Hepatocyte (in vitro differentiated cells): ENCODE measurements around the gene GPER1.

Experiments
- CTCF ChIP-seq: fragments of 200-600 bp; sonication (generic); IDR thresholded peaks from 2 replicates; pipeline ENCODE4 v1.5.1; 2016; ENCODE audit warnings: antibody characterized with exemption, mild to moderate bottlenecking; ENCODE audit not compliant: poor library complexity
- EZH2 ChIP-seq: fragments of 200-600 bp; sonication (generic); IDR thresholded peaks from 2 replicates; pipeline ENCODE4 v1.6.1; 2016; ENCODE audit warnings: antibody characterized with exemption, mild to moderate bottlenecking, borderline replicate concordance
- EZH2phosphoT487 ChIP-seq: fragments of 200-600 bp; sonication (generic); IDR thresholded peaks from one replicate; pipeline ENCODE4 v1.6.1; 2018; ENCODE audit warnings: antibody characterized with exemption, mild to moderate bottlenecking, low read depth, moderate library complexity; ENCODE audit not compliant: unreplicated experiment, severe bottlenecking

DNA sequence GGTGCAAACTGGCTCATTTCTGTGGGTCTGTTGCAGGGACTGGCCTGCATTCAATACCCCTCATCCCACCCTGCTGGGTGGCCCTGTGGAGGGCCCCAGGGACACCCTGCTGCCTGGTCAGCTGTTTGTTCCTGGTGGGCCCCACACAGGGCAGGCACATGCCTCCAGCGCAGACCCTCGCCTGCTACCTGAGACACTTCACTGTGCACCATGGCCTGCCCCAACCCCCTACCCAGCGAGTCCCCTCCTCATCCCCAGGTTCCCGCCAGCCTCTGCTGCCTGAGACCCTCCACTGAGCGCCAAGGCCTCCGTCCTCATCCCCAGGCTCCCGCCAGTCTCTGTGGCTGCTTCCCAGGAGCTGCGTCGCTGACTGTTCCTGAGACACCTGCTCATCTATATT is 26.7 kb upstream of the GPER1 start:
- TF ChIP-seq CTCF, result no peak
- TF ChIP-seq EZH2phosphoT487, result no peak
- TF ChIP-seq EZH2, result no peak
